Measurements from ENCODE around the gene RBM4B. TPM values are rescaled to one million over a fixed set of nuclear protein-coding genes. Genes with fewer than 3 reads are reported as not detected.

Gene RBM4B
- total and polyA plus RNA-seq, 2 of the 13 experiments (the other 11 are each of a cell fraction or from before 2014, with no cell fraction given), result 25.8 to 32.4 TPM

DNA sequence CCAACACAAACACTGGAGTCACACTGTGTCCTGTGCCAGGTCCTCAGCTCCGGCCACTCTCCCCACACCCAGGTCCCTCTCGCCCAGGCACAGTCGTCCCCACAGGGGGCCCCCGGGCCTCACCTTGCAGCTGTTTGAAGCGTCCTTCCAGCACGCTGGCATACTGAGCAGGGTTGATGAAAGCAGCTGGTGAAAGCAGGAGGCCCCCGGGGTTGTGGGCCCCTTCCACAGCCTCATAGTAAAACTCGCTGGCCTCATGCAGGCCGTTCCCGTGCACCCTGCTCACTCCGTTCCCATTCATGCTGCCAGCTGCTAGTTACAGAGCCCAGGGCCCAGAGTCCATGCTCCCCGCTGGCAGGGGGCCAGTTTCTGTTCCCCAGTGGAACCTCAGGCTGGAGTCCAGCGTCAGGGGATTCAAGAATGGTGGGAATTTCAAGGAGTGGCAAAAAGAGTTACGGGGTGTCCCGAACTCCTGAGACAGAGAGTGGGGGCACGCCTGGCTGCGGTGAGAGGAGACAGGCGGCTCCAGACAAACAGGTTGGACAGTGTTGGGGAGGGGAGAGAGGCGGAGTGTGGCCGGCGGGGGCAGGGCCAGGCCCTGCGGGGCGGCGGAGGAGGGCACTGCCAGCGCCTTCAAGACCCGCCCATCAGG lies 40.8 kb upstream of the RBM4B start (continued):
- TF ChIP-seq, protein P1, sequence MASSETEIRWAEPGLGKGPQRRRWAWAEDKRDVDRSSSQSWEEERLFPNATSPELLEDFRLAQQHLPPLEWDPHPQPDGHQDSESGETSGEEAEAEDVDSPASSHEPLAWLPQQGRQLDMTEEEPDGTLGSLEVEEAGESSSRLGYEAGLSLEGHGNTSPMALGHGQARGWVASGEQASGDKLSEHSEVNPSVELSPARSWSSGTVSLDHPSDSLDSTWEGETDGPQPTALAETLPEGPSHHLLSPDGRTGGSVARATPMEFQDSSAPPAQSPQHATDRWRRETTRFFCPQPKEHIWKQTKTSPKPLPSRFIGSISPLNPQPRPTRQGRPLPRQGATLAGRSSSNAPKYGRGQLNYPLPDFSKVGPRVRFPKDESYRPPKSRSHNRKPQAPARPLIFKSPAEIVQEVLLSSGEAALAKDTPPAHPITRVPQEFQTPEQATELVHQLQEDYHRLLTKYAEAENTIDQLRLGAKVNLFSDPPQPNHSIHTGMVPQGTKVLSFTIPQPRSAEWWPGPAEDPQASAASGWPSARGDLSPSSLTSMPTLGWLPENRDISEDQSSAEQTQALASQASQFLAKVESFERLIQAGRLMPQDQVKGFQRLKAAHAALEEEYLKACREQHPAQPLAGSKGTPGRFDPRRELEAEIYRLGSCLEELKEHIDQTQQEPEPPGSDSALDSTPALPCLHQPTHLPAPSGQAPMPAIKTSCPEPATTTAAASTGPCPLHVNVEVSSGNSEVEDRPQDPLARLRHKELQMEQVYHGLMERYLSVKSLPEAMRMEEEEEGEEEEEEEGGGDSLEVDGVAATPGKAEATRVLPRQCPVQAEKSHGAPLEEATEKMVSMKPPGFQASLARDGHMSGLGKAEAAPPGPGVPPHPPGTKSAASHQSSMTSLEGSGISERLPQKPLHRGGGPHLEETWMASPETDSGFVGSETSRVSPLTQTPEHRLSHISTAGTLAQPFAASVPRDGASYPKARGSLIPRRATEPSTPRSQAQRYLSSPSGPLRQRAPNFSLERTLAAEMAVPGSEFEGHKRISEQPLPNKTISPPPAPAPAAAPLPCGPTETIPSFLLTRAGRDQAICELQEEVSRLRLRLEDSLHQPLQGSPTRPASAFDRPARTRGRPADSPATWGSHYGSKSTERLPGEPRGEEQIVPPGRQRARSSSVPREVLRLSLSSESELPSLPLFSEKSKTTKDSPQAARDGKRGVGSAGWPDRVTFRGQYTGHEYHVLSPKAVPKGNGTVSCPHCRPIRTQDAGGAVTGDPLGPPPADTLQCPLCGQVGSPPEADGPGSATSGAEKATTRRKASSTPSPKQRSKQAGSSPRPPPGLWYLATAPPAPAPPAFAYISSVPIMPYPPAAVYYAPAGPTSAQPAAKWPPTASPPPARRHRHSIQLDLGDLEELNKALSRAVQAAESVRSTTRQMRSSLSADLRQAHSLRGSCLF (CRISPR knock-in tag; IDR thresholded peaks at IDR 0.05; ENCODE audit: borderline replicate concordance), result no peak
- 0 out of 2 replicates have a peak, but pooled peaks have one; percentile 4 for TF ChIP-seq MED1 (CRISPR knock-in tag; IDR thresholded peaks at IDR 0.05)
- no peak for TF ChIP-seq PAF1 (CRISPR knock-in tag; IDR thresholded peaks at IDR 0.05)
- peak; percentile 75 for TF ChIP-seq SAP130 (CRISPR knock-in tag; IDR thresholded peaks at IDR 0.05; ENCODE audit: low read depth)
- TF ChIP-seq, protein P2, sequence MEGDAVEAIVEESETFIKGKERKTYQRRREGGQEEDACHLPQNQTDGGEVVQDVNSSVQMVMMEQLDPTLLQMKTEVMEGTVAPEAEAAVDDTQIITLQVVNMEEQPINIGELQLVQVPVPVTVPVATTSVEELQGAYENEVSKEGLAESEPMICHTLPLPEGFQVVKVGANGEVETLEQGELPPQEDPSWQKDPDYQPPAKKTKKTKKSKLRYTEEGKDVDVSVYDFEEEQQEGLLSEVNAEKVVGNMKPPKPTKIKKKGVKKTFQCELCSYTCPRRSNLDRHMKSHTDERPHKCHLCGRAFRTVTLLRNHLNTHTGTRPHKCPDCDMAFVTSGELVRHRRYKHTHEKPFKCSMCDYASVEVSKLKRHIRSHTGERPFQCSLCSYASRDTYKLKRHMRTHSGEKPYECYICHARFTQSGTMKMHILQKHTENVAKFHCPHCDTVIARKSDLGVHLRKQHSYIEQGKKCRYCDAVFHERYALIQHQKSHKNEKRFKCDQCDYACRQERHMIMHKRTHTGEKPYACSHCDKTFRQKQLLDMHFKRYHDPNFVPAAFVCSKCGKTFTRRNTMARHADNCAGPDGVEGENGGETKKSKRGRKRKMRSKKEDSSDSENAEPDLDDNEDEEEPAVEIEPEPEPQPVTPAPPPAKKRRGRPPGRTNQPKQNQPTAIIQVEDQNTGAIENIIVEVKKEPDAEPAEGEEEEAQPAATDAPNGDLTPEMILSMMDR (CRISPR knock-in tag; IDR thresholded peaks at IDR 0.05), result peak; percentile 78
- TF ChIP-seq KDM3A (CRISPR knock-in tag; IDR thresholded peaks at IDR 0.05; ENCODE audit: low read depth), result 0 out of 2 replicates have a peak, but pooled peaks have one; percentile 37
- TF ChIP-seq ZSCAN30 (CRISPR knock-in tag; IDR thresholded peaks at IDR 0.05), result no peak
- TF ChIP-seq KDM1A (CRISPR knock-in tag; IDR thresholded peaks at IDR 0.05), result no peak
- peak; percentile 86; the same call in 1 of the 2 replicates for TF ChIP-seq ZNF292 (CRISPR knock-in tag; IDR thresholded peaks at IDR 0.05; ENCODE audit: borderline replicate concordance, low read depth)
- TF ChIP-seq KLF15 (CRISPR knock-in tag; IDR thresholded peaks at IDR 0.05; ENCODE audit: borderline replicate concordance), result no peak
- TF ChIP-seq PHF21A (CRISPR knock-in tag; IDR thresholded peaks at IDR 0.05), result 0 out of 2 replicates have a peak, but pooled peaks have one; percentile 22
- TF ChIP-seq KAT8 (CRISPR knock-in tag; IDR thresholded peaks at IDR 0.05), result peak; percentile 26; the same call in 1 of the 2 replicates
- TF ChIP-seq, protein P3, sequence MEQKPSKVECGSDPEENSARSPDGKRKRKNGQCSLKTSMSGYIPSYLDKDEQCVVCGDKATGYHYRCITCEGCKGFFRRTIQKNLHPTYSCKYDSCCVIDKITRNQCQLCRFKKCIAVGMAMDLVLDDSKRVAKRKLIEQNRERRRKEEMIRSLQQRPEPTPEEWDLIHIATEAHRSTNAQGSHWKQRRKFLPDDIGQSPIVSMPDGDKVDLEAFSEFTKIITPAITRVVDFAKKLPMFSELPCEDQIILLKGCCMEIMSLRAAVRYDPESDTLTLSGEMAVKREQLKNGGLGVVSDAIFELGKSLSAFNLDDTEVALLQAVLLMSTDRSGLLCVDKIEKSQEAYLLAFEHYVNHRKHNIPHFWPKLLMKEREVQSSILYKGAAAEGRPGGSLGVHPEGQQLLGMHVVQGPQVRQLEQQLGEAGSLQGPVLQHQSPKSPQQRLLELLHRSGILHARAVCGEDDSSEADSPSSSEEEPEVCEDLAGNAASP (CRISPR knock-in tag; IDR thresholded peaks at IDR 0.05; ENCODE audit: borderline replicate concordance), result no peak
- TF ChIP-seq PCBP1 (IDR thresholded peaks at IDR 0.05; ENCODE audit: borderline replicate concordance, low read depth, low read length), result no peak
- TF ChIP-seq PPARG (CRISPR knock-in tag; conservative IDR thresholded peaks at IDR 0.05), result 0 out of 2 replicates have a peak, but pooled peaks have one; percentile 43
- TF ChIP-seq MXI1 (IDR thresholded peaks at IDR 0.05; ENCODE audit: borderline replicate concordance, low read depth, low read length), result 0 out of 3 replicates have a peak, but pooled peaks have one; percentile 16
- TF ChIP-seq HNRNPH1 (optimal IDR thresholded peaks at IDR 0.05; ENCODE audit: low read depth, low read length), result no peak
- no peak for TF ChIP-seq RFX3 (CRISPR knock-in tag; IDR thresholded peaks at IDR 0.05)
- TF ChIP-seq IRF2 (CRISPR knock-in tag; IDR thresholded peaks at IDR 0.05), result no peak
- no peak for TF ChIP-seq ZKSCAN1 (IDR thresholded peaks at IDR 0.05; ENCODE audit: low read length)
- TF ChIP-seq CHD4 (IDR thresholded peaks at IDR 0.05; ENCODE audit: borderline replicate concordance, low read length), result no peak
- peak; percentile 78 for TF ChIP-seq ZMYM3 (CRISPR knock-in tag; IDR thresholded peaks at IDR 0.05)
- no peak for TF ChIP-seq MLLT10 (CRISPR knock-in tag; IDR thresholded peaks at IDR 0.05)
- TF ChIP-seq JUNB (CRISPR knock-in tag; IDR thresholded peaks at IDR 0.05; ENCODE audit: borderline replicate concordance), result no peak

All from HepG2 (cell line).